ENCODE measurements around the gene GALNT2. TPM values are rescaled to one million over a fixed set of nuclear protein-coding genes. Genes with fewer than 3 reads are reported as not detected.

GALNT2 gene
- total and polyA plus RNA-seq, 9 of the 15 experiments (the other 6 are each of a cell fraction or from before 2014, with no cell fraction given): 1.6 to 106 (median 51.9) TPM

DNA sequence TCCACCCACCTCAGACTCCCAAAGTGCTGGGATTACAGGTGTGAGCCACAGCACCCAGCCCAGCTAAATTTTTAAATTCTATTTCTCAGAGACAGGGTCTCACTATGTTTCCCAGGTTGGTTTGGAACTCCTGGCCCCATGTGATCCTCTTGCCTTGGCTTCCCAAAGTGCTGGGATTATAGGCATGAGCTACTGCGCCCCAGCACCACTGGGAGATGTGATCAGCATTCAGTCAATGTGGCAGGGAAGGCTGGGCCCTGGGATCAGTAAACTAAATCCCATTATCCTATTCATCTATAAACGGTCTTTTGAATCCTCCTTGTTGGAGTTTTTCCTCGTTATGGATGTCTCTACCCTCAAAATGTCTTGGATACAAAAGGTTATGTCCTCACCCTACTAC, 245.6 kb downstream of the GALNT2 start:
- Histone ChIP-seq H3K27ac (ENCODE audit: extremely low read depth, low read depth, low read length) (no peak overlapping the region), H3K4me3 (no peak overlapping the region), H3K27me3 (ENCODE audit: control insufficient read depth in 2 of 2, insufficient read depth in 2 of 2, low read length in 2 of 2) (peaks cover 32 to 60% of the 10 kb centered on the region in 2 experiments), H4K20me1 (replicated peaks; ENCODE audit: control insufficient read depth, insufficient read depth, low read length) (no peaks in the 10 kb centered on the region), H3K4me2 (ENCODE audit: insufficient read depth, low read length) (no peak overlapping the region), H3K79me2 (ENCODE audit: control insufficient read depth, insufficient read depth, low read length) (no peaks in the 10 kb centered on the region), H3K4me1 (replicated peaks in 1 of 2; ENCODE audit: control insufficient read depth in 2 of 2, insufficient read depth in 2 of 2, low read length in 2 of 2) (no peaks in the 10 kb centered on the region), H2AFZ (ENCODE audit: low read depth, low read length) (no peak overlapping the region), H3K36me3 (ENCODE audit: control insufficient read depth, insufficient read depth, low read length) (no peaks in the 10 kb centered on the region), H3K9me1 (ENCODE audit: control insufficient read depth, insufficient read depth, low read length) (peaks cover 2% of the 10 kb centered on the region), H3K9me3 (replicated peaks; ENCODE audit: control insufficient read depth, insufficient read depth, low read depth, low read length) (no peaks in the 10 kb centered on the region), H3K9ac (ENCODE audit: insufficient read depth in 1 of 2, low read depth in 2 of 2, low read length in 2 of 2) (no peak overlapping the region)
- intact Hi-C loops (cut with micrococcal nuclease) (no loop called here), in situ Hi-C loops (cut with MboI) (loop anchor here (25.0 kb wide), 1 partner anchor 600 kb away; no protein-coding TSS in a partner anchor)
- ChIA-PET CTCF (ENCODE audit: low intra/inter-chr PET ratio) (no interaction called here), POLR2A (interaction anchor here (0.7 to 1.1 kb wide), 2 partner anchors 52 to 415 kb away, joined by 3 to 4 read pairs; no protein-coding TSS in a partner anchor)
- no peak for FAIRE-seq
- WGBS (ENCODE audit: insufficient coverage, low coverage, missing lambda C conversion rate): 0% methylated on average over 3 of the region's 3 CpGs
- BruUV-seq (replicated peaks): no TSS peak
- TF ChIP-seq ZNF436 (CRISPR knock-in tag; IDR thresholded peaks at IDR 0.05): no peak
- no peak for TF ChIP-seq PHF20 (IDR thresholded peaks at IDR 0.05; ENCODE audit: partially characterized antibody)
- TF ChIP-seq SMAD3 (CRISPR knock-in tag; conservative IDR thresholded peaks at IDR 0.05): no peak
- no peak for TF ChIP-seq RBM17 (IDR thresholded peaks at IDR 0.05; ENCODE audit: borderline replicate concordance, low read depth, low read length)
- TF ChIP-seq CXXC5 (CRISPR knock-in tag; IDR thresholded peaks at IDR 0.05): no peak
- TF ChIP-seq, protein P1, sequence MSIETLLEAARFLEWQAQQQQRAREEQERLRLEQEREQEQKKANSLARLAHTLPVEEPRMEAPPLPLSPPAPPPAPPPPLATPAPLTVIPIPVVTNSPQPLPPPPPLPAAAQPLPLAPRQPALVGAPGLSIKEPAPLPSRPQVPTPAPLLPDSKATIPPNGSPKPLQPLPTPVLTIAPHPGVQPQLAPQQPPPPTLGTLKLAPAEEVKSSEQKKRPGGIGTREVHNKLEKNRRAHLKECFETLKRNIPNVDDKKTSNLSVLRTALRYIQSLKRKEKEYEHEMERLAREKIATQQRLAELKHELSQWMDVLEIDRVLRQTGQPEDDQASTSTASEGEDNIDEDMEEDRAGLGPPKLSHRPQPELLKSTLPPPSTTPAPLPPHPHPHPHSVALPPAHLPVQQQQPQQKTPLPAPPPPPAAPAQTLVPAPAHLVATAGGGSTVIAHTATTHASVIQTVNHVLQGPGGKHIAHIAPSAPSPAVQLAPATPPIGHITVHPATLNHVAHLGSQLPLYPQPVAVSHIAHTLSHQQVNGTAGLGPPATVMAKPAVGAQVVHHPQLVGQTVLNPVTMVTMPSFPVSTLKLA (conservative IDR thresholded peaks at IDR 0.05): no peak
- TF ChIP-seq BCOR (IDR thresholded peaks at IDR 0.05): no peak
- no peak for TF ChIP-seq MEIS2 (IDR thresholded peaks at IDR 0.05; ENCODE audit: partially characterized antibody)
- no peak for TF ChIP-seq ZNF140 (CRISPR knock-in tag; IDR thresholded peaks at IDR 0.05)
- no peak for TF ChIP-seq ZNF507 (tag; conservative IDR thresholded peaks at IDR 0.05)
- TF ChIP-seq HMG20B (CRISPR knock-in tag; IDR thresholded peaks at IDR 0.05): no peak
- TF ChIP-seq FOXK1 (CRISPR knock-in tag; IDR thresholded peaks at IDR 0.05; ENCODE audit: borderline replicate concordance): no peak
- TF ChIP-seq, protein P2, sequence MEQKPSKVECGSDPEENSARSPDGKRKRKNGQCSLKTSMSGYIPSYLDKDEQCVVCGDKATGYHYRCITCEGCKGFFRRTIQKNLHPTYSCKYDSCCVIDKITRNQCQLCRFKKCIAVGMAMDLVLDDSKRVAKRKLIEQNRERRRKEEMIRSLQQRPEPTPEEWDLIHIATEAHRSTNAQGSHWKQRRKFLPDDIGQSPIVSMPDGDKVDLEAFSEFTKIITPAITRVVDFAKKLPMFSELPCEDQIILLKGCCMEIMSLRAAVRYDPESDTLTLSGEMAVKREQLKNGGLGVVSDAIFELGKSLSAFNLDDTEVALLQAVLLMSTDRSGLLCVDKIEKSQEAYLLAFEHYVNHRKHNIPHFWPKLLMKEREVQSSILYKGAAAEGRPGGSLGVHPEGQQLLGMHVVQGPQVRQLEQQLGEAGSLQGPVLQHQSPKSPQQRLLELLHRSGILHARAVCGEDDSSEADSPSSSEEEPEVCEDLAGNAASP (IDR thresholded peaks at IDR 0.05): no peak
- no peak for TF ChIP-seq PTRF (tag; IDR thresholded peaks at IDR 0.05)
- TF ChIP-seq KLF13 (tag; IDR thresholded peaks at IDR 0.05; ENCODE audit: borderline replicate concordance, low read depth): no peak
- TF ChIP-seq SREBF2 (CRISPR knock-in tag; IDR thresholded peaks at IDR 0.05): no peak
- TF ChIP-seq, protein P3, sequence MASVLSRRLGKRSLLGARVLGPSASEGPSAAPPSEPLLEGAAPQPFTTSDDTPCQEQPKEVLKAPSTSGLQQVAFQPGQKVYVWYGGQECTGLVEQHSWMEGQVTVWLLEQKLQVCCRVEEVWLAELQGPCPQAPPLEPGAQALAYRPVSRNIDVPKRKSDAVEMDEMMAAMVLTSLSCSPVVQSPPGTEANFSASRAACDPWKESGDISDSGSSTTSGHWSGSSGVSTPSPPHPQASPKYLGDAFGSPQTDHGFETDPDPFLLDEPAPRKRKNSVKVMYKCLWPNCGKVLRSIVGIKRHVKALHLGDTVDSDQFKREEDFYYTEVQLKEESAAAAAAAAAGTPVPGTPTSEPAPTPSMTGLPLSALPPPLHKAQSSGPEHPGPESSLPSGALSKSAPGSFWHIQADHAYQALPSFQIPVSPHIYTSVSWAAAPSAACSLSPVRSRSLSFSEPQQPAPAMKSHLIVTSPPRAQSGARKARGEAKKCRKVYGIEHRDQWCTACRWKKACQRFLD (CRISPR knock-in tag; IDR thresholded peaks at IDR 0.05): no peak
- TF ChIP-seq WHSC1 (IDR thresholded peaks at IDR 0.05; ENCODE audit: low read length): no peak
- TF ChIP-seq TEAD2 (tag; IDR thresholded peaks at IDR 0.05): no peak
- no peak for DNase-seq (ENCODE audit: extremely low read depth in 1 of 4, low spot score in 3 of 4)
- no peak for ATAC-seq

Data from K562 (cell line).